Ishikawa (cell line): Measurements from ENCODE around the gene TMEM255B.

Source experiments
- CEBPB ChIP-seq: IDR thresholded peaks from 2 replicates; pipeline ENCODE4 v1.6.1; 2012
- CREB1 ChIP-seq: IDR thresholded peaks from 2 replicates; pipeline ENCODE4 v1.6.1; 2012; ENCODE audit warnings: low read depth
- EGR1 ChIP-seq: IDR thresholded peaks from 2 replicates; pipeline ENCODE4 v1.6.1; 2012
- EP300 ChIP-seq: IDR thresholded peaks from 2 replicates; pipeline ENCODE4 v1.6.1; 2012; ENCODE audit warnings: borderline replicate concordance
- FOXM1 ChIP-seq: IDR thresholded peaks from 2 replicates; pipeline ENCODE4 v1.6.1; 2012; ENCODE audit warnings: low read depth, borderline replicate concordance
- NFIC ChIP-seq: IDR thresholded peaks from 2 replicates; pipeline ENCODE4 v1.6.1; 2012
- RAD21 ChIP-seq: IDR thresholded peaks from 2 replicates; pipeline ENCODE4 v1.6.1; 2012; ENCODE audit warnings: low read depth
- TAF1 ChIP-seq: IDR thresholded peaks from 2 replicates; pipeline ENCODE4 v1.6.1; 2012; ENCODE audit warnings: low read depth, mild to moderate bottlenecking
- TCF12 ChIP-seq: IDR thresholded peaks from 2 replicates; pipeline ENCODE4 v1.6.1; 2012; ENCODE audit warnings: low read depth
- TEAD4 ChIP-seq: IDR thresholded peaks from 2 replicates; pipeline ENCODE4 v1.6.1; 2012
- YY1 ChIP-seq: IDR thresholded peaks from 2 replicates; pipeline ENCODE4 v1.6.1; 2012; ENCODE audit warnings: low read depth
- ZBTB7A ChIP-seq: IDR thresholded peaks from 2 replicates; pipeline ENCODE4 v1.6.1; 2012; ENCODE audit warnings: low read depth
- TF ChIP-seq, protein P1 (sequence below): IDR thresholded peaks from 2 replicates; pipeline ENCODE4 v1.6.1; 2012; ENCODE audit warnings: low read depth, mild to moderate bottlenecking
- TF ChIP-seq, protein P2 (sequence below): IDR thresholded peaks from 2 replicates; pipeline ENCODE4 v1.6.1; 2012
- TF ChIP-seq, protein P3 (sequence below): IDR thresholded peaks from 2 replicates; pipeline ENCODE4 v1.6.1; 2012

The TMEM255B gene

DNA sequence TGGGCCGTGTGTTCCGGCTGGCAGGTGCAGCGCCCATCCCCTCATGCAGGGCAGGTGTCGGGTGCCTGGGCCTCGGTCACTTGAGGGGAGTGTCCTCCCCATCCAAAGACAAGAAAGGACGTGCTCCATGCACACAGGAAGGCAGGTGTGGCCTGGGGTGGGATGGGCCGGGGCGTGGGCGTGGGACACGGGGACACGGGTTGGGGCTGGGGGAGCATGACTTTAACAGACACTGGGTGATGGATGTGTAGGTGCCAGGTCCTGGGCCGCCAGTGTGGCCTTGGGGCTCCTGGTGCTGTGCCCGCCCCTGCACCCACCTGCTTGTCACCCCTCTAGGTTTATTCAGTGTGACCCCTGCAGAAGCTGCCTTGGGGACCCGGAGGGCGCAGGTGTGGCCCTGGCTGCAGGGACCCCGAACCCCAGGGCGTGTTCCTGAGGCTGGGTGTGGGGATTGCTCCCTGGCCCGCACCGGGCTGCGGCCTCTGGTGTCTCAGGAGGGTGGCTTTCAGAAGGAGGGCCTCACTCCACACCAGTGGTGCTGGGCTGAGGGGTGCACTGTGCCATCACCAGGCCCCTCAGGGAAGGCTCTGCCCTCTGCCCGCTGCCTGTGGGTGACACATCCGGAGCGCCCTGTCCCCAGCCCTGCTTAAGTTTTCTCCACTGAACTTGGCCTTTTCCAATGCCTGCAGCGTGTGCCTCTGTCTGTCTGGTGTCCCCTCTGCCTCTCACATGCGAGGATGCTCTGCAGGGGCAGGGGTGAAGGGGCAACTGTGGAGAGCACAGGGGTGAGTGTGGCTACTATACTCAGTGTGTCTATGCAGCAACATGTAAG lies 5.2 kb downstream of the TMEM255B start:
- TF ChIP-seq CREB1, result no peak

DNA sequence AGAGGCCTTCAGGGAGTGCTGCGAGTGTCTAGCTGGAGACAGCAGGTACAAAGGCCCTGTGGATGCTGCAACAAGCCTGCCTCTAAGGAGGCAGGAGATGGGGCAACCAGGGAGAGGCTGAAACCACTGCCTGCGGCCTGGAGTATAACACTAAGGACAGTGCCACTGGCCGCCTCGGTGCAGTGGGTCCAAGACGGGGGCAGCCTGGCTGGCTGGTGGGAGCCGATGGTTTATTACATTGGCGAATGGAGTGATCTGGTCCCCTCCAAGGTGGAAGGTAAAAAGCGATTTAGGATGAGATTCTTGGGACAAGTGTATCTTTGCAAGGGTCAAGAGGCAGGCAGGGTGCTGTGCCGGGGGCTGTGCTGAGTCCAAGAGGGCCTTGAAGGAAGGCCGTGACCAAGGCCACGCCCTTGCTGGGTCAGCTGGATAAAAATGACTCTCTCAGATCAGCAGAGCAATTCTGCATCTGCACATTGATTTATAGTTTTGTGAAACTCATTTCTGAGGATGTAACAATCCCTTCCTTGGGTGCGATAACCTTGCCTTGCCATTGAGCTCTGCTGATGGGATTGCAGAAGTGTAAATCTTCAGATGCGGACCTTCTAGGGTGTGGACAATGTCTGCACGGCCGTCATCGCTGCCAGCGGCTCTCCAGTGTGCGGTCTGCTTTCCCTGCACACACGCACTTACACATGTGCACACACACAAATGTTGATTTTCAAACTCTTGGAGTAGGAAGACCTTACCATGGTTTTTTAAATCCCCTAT lies 6.0 kb downstream of the TMEM255B start:
- TF ChIP-seq RAD21 (no peak), FOXM1 (no peak), CEBPB (no peak)
- TF ChIP-seq, protein P1, sequence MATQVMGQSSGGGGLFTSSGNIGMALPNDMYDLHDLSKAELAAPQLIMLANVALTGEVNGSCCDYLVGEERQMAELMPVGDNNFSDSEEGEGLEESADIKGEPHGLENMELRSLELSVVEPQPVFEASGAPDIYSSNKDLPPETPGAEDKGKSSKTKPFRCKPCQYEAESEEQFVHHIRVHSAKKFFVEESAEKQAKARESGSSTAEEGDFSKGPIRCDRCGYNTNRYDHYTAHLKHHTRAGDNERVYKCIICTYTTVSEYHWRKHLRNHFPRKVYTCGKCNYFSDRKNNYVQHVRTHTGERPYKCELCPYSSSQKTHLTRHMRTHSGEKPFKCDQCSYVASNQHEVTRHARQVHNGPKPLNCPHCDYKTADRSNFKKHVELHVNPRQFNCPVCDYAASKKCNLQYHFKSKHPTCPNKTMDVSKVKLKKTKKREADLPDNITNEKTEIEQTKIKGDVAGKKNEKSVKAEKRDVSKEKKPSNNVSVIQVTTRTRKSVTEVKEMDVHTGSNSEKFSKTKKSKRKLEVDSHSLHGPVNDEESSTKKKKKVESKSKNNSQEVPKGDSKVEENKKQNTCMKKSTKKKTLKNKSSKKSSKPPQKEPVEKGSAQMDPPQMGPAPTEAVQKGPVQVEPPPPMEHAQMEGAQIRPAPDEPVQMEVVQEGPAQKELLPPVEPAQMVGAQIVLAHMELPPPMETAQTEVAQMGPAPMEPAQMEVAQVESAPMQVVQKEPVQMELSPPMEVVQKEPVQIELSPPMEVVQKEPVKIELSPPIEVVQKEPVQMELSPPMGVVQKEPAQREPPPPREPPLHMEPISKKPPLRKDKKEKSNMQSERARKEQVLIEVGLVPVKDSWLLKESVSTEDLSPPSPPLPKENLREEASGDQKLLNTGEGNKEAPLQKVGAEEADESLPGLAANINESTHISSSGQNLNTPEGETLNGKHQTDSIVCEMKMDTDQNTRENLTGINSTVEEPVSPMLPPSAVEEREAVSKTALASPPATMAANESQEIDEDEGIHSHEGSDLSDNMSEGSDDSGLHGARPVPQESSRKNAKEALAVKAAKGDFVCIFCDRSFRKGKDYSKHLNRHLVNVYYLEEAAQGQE, result no peak

DNA sequence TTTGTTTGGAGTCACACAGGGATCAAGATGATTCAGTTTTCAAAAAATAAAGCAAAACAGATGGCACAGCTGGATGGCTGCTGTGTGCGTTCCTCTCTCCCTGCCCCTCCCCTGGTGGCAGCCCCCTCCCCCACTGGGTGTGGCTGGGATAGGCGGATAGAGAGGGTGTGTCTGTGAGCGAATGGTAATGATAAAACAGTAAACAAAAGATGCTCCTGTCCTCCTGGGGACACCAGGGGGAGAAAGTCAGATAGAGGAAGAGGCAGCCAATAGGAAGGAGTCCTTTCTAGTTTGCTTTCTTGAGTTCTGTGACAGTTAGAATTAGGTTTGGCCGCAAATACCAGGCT lies 6.5 kb downstream of the TMEM255B start:
- TF ChIP-seq, protein P2, sequence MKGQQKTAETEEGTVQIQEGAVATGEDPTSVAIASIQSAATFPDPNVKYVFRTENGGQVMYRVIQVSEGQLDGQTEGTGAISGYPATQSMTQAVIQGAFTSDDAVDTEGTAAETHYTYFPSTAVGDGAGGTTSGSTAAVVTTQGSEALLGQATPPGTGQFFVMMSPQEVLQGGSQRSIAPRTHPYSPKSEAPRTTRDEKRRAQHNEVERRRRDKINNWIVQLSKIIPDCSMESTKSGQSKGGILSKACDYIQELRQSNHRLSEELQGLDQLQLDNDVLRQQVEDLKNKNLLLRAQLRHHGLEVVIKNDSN, result no peak
- TF ChIP-seq NFIC (no peak), YY1 (no peak), EGR1 (no peak), ZBTB7A (no peak), CEBPB (no peak)

DNA sequence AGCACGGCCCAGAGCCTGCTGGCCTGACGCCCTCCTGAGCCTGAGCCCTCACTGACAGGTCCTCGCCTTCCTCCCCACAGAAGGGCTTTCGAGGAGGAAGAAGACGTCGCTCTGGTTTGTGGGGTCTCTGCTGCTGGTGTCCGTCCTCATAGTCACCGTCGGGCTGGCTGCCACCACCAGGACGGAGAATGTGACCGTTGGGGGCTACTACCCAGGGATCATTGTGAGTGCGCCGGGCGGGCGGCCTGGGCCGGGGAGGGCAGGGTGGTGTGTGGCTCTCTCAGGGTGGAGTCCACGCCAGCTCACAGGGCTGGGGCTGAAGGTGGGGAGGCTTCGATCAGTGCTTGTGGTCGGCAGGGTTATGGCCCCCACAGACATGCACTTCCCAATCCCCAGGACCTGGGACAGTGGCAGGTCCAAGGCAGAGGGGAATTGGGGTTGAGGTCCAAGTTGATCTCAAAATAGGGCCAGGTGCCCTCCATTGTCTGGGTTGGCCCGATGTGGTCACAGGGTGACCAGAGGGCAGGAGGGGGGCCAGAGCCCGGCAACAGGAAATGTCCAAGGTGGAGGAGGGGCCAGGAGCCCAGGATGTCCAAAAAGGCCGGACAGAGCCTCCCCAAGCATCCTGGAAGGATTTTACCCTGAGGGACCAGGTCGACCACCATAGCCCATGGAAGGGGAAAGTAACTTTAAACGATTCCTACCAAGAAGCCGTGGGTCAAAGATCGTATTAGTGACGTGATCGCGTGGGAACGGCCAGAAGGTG lies 7.2 kb downstream of the TMEM255B start:
- TF ChIP-seq, protein P3, sequence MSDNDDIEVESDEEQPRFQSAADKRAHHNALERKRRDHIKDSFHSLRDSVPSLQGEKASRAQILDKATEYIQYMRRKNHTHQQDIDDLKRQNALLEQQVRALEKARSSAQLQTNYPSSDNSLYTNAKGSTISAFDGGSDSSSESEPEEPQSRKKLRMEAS, result no peak
- TF ChIP-seq, protein P1, result peak; percentile 36; the same call in 1 of the 2 replicates

DNA sequence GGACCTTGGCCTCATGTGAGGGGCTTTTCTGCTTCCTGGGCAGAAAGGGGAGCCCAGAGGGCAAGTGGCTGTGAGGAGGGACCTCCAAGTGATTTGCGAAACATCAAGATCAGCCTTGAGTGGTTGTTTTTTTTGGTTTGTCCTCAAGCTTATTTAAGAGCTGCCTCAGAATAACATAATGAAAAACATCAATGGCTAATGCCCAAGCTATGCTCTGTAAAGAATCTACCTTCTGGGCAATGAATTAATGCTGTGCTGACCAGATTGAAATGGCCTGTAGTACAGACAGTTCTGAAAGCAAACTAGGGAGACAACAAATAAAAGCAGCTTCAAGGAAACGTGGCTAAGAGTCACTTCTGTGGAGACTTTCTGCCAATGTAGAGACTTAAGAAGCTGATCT lies 8.3 kb downstream of the TMEM255B start:
- TF ChIP-seq, protein P2, result no peak
- no peak for TF ChIP-seq TEAD4
- no peak for TF ChIP-seq TCF12
- TF ChIP-seq EGR1, result no peak
- TF ChIP-seq NFIC, result no peak
- no peak for TF ChIP-seq TAF1
- no peak for TF ChIP-seq CEBPB
- no peak for TF ChIP-seq CREB1
- TF ChIP-seq, protein P3, result no peak
- TF ChIP-seq, protein P1, result no peak
- TF ChIP-seq FOXM1, result no peak
- TF ChIP-seq RAD21, result no peak
- TF ChIP-seq EP300, result no peak
- TF ChIP-seq ZBTB7A, result no peak
- no peak for TF ChIP-seq YY1
